Measurements from ENCODE around the gene MRGPRX2.

The MRGPRX2 gene

DNA sequence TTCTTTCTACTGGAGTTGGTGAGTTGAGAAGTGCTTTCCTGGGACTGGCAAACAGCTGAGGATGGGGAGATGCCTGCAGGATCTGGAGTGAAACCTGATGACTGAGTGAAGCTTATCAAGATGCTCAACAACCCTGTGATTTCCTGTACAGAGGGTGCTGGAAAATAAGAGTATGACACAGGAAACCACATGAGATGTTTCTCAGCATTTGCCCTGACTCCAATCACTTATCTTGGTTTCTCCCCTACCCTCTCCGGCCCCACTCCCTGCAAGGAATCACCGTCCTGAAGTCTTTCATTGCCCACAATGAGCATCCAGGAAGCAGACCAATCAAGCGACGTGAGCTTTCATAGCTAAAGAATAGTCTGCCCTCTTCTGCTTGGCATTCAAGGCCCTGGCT, at the start of gene MRGPRX2:
TSS of gene MRGPRX2 (minus strand) at position 89 of the 400 bp plus-strand sequence. CDS start 4,315 bp downstream, outside the sequence.
- DNase-seq (ENCODE audit: low read depth in 2 of 2): no peak

DNA sequence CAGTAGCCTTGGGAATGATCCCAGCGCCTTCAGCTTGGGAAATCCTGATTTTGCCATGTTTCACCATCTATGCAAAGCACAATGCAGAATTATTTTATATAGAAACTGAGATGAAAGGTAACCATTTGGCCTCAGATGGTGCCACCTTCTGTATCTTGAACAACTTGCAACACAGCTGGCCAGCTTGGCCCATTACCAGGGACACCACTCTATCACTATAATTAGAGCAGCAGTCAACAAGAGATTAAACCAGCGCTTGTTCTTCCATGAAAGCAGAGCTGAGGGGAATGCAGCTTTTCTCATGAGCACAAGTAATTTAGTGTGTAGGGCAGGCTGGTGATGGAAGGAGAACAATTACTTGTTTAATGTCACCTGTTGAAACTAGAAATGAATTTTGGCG, 49.8 kb upstream of the MRGPRX2 start:
- DNase-seq (ENCODE audit: low read depth in 2 of 2): no peak

DNA sequence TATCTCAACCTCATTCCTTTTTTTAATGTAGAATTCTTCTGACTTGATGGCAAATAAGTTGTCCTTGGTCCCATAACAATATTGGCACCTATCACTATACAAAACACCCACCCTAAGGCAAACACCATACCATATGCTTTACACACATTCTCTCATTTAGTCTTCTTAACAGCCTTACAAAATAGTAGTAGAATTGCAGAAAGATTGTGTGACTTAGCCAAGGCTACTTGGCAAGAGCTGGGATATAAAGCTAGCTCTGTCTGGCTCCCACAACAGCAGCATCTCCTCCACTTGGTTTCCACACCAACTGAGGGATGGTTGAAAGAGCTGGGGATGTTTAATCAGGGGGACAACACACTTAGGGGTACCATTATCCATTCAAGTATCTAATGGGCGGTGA, 46.6 kb upstream of the MRGPRX2 start:
- DNase-seq (ENCODE audit: low read depth in 2 of 2): no peak

DNA sequence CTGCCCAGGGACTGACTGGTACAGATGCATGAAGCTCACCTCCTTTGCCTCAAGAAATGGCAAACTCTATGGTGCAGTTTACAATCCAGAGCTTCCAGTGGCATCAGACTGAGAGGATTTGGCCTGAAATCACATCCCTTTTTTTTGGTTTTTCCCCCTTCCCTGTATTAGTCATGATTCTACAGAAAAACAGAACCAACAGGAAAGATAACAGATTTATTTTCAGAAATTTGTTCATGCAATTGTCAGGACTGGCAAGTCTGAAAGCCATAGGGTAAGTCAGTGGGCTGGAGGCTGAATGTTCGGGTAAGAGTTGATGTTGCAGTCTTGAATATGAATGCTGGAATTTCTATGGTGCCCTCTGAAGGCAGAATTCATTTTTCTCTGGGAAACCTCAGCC, 44.5 kb upstream of the MRGPRX2 start:
- no peak for DNase-seq (ENCODE audit: low read depth in 2 of 2)

DNA sequence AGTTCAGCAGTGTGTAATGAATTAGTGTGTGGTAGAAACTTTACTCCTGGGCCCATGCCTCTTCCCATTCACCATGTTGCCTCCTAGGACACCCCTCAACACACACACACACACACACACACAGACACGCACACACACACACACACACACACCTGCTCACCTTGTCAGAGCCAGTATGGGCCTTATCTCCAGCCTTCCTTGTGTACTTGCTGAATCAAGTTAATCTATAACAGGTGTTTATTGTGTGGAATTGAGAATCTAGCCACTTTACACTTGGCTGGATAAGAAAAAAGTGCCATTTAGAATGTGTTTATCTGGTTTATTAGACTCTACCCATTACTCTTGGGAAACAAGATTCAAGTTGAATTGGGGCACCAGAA, 42.0 kb upstream of the MRGPRX2 start:
- DNase-seq (ENCODE audit: low read depth in 2 of 2): no peak

DNA sequence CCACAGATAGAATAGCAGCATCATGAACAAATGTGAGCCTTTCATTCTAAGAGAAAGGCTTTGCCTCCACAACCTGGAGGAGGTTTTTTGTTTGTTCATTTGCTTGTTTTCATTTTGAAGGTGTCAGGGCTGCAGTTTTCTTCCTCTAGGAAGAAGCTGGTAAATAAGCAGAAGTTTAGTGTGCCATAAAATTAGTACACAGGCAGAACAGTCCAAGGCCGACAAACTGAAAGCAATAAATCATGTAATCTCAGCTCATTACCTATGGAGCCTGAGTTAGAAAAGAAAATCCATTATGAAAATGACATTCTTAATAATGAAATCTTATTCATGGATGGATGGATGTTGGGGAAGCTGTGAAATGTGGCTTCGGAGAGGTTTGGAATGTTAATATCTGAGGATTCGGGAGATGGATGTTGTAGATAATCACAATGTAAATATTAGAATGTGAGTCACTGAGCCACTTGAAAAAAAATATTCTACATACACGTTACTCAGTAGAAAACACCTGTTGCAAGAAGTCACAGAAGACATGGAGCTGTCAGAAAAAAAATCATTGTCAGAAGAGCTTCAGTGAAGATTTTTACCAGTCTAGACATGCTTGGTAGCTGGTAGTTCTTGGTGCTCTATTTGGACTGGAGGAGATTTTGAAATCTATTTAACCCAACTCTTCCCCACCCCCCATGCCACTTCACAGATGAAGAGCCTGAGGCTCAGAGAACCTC, 41.4 kb upstream of the MRGPRX2 start:
- no peak for DNase-seq (ENCODE audit: low read depth in 2 of 2)

DNA sequence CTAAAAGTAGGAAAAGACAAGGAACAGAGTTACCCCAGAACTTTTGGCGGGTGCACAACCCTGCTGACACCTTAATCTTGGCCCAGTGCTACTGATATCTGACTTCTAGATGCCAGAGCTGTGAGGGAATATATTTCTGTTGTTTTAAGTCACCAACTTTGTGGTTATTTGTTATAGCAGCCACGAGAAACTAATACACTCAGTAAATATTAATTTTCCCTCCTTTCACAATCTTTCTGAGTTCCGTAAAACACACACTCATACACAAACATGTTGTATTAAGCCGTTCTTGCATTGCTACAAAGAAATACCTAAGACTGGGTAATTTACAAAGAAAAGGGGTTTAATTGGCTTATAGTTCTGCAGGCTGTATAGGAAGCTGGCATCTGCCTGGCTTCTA, 40.4 kb upstream of the MRGPRX2 start:
- no peak for DNase-seq (ENCODE audit: low read depth in 2 of 2)

DNA sequence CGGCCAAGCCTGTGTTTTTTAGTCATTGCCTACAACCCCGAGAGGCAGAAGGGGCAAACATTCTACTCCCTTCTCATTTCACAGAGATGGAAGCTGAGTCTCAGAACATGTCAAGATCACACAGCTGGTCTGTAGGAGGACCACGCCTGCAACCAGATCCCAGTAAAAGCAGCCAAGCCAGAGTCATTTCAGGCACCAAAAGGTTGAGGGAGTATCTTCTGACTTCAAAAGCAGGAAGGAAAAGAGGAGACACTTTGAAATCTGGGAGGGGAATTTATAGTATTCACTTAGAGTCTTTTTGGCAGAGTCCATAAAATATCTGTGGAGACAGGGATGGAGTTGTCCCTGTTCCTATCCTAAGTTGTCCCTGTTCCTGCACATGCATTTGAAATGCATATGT, 38.6 kb upstream of the MRGPRX2 start:
- no peak for DNase-seq (ENCODE audit: low read depth in 2 of 2)

DNA sequence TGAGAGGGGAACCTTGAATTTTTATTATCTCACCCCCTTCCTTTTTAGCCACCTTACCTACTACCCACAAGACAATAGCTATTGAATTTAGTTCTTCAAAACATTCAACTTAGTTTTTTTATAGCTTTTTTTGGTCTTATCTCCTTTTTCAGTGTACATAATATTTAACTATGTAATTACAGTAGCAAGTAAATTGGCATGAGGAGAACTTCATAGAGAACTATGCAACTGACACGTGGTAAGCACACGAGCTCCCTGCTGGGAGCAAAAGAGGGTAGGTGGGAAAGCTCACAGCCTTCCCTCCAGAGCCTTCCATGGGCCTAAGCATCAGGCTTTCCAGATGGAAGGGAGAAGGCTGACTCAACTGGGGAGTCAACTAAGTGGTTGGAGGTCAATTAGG, 34.3 kb upstream of the MRGPRX2 start:
- no peak for DNase-seq (ENCODE audit: low read depth in 2 of 2)

DNA sequence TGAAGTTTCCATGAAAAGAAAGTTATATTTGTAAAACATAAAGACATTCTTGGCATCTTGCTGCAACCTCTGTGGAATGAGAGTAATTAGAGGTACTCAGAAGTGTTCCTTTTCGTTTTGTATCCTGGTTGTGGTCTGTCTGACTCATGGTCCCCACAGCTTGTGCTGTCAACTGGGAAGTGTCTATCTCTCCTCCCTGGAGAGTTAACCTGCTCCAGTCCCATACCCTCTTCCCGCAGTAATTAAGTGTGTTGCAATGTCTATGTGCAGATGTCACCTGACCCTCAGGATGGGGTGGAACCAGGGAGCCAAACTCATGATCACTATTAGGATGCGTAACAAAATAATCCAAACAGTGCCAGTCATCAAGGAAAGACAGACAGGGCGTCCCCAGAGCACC, 33.5 kb upstream of the MRGPRX2 start:
- DNase-seq (ENCODE audit: low read depth in 2 of 2): no peak

DNA sequence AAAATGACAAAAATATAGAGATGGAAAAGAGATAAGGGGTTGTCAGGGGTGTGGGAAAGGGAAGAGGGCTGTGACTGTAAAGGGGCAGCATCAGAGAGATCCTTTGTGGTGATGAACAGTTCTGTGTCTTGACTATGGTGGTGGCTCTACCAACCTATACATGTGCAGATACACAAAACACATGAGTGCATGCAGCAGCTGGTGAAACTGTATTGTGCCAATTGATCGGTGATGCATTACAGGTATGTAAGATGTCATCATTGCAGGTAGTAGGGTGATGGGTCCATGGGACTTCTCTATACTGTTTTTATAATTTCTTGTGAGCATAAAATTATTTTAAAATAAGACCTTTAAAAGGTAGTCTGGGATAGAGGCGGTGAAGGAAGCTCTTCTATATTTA, 32.3 kb upstream of the MRGPRX2 start:
- DNase-seq (ENCODE audit: low read depth in 2 of 2): no peak

DNA sequence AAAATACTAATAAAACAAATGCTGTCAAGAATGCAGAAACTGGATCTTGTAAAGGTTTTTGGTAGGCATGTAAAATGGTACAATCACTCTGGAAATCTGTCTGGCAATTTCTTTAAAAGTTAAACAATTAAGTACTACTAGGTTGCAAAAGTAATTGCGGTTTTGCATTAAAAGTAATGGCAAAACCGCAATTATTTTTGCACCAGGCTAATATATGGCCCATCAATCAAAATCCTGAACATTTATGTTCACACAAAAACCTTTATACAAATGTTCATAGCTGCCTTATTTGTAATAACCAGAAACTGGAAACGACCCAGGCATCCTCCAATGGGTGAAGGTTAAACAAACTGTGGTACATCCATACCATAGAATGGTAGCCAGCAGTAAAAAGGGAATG, 31.8 kb upstream of the MRGPRX2 start:
- no peak for DNase-seq (ENCODE audit: low read depth in 2 of 2)

DNA sequence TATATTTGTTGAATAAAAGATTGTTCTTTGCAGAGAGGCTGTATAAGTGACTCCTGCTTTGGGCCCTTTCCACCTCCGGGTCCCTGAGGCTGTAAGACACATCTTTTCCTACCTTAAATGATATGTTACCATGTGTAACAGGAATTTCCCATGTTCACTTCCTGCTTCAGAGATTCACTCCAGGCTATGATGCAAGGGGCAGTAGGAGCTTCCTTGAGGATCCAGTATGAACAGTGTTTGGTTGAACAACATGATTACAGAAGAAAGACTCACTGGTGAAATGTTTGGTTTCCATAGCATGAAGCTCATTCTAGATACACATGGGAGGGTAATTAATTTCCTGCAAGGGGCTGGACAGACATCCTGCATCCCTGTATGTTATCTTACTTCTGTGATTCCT, 30.8 kb upstream of the MRGPRX2 start:
- DNase-seq (ENCODE audit: low read depth in 2 of 2): no peak

DNA sequence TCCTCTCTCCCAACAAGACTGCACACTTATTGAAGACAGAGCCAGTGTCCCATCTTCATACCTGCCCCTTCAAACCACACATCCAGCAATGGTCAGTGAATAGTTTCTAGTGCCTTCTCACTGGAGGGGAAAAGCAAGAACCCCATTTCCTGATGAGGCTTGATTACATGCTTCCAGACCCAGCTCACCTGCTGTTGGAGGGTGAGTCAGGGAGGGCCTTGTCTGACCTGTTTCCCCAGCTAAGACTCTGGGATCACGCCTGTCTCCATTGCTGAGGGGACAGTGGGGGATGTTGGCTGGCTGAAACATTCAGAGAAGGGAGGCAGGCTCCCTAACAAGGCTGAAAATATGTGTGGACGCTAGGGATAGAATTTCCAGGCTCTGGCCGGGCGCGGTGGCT, 28.9 kb upstream of the MRGPRX2 start:
- DNase-seq (ENCODE audit: low read depth in 2 of 2): no peak

DNA sequence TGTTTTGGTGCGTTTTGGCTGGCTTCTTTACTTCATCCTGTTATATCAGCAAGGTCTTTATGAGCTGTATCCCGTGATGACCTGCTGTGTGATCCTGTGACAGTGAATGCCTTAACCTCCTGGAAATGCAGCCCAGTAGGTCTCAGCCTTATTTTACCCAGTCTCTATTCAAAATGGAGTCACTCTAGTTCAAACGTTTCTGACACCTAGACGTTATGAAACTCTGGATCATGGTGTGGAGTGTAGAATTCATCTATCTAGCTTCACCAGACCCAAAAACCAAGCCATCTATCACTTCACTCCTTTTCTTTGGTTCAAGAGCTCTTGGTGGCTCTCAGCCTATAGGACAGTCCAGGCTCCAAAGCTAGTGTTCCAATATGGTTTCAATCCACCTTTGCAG, 28.3 kb upstream of the MRGPRX2 start:
- no peak for DNase-seq (ENCODE audit: low read depth in 2 of 2)

DNA sequence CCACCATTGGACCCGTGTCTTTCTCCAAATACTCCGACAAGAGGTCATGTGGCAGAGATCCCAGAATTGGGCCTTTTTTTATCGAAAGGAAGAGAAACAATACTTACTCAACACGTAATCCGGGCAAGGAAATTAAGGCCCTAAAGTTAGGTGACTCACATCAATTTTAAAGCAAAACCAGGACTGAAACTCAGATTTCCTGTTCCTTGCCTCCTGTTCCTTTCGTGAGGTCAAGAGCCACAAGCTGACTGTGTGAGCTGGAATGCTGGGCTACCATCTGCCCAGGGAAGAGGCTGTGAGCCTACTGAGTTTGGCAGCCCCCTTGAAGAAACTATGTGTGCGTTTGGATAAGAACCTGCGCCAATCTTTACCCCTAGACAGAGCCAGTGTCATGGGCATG, 27.1 kb upstream of the MRGPRX2 start:
- no peak for DNase-seq (ENCODE audit: low read depth in 2 of 2)

DNA sequence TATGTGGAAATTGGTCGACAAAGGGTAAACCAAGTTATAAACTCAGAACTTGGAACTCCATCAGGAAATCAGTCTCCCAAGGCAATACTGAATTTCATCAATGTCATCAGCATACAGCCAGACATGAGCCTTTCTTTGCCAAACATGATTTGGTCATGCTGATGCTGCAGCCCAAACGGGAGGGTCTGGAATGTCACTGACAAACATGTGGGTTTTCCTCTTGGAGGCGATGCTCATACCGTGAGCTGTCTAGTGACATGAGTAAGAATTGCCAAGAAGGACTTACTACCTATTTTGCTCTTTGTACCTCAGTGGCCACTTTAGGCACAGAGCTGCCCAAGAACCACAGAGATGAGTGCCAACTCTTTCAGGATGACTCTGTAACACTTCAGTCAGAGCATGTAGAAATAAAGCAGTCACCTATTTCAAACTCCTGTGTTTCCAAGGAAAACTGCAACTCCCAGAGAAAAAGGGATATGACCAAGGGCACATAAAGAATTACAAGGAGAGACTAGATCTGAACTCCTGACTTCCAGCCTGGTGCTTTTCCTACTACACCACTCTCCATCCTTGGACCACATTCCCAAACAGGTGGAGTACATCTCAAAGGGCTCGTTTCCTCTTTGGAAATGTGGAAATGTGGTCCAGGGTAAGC, 24.3 kb upstream of the MRGPRX2 start:
- no peak for DNase-seq (ENCODE audit: low read depth in 2 of 2)

DNA sequence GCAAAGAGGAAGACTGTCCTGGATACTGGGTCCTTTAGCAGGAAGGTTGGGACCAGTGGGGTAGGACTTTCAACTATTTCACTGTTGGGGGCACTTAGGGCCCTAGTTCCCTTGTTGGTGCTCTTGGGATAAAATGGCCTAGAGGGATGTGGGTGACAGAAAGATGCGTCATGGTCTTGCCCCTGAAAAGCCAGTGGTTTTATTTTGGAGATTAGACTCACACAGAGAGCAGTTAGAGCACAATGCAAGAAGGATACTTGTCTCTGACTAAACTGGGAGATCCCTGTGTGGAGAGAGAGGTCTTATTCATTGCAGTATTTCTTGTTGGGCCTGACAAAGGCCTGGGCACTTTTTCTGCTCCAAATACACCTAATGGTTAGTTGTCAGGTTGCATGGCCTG, 22.6 kb upstream of the MRGPRX2 start:
- DNase-seq (ENCODE audit: low read depth in 2 of 2): no peak

DNA sequence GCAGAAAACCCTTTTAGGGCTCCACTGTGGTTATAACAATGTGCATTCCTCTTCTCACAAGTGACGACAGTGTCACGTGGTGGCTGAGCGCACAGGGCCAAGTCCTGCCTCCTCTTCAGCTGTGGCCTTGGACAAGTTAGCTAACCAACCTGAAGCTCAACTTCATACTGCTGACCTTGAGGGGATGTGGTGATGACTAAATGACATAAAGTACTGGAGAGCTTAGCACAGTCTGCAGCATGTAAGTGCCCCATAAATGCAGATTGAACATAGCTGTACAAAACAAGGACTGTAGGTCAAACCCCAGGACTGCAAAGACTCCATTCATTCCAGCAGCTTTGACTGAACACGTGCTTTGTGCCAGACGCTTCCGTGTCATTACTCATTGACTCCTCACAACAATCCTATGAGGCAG, 20.1 kb upstream of the MRGPRX2 start:
- DNase-seq (ENCODE audit: low read depth in 2 of 2): no peak

DNA sequence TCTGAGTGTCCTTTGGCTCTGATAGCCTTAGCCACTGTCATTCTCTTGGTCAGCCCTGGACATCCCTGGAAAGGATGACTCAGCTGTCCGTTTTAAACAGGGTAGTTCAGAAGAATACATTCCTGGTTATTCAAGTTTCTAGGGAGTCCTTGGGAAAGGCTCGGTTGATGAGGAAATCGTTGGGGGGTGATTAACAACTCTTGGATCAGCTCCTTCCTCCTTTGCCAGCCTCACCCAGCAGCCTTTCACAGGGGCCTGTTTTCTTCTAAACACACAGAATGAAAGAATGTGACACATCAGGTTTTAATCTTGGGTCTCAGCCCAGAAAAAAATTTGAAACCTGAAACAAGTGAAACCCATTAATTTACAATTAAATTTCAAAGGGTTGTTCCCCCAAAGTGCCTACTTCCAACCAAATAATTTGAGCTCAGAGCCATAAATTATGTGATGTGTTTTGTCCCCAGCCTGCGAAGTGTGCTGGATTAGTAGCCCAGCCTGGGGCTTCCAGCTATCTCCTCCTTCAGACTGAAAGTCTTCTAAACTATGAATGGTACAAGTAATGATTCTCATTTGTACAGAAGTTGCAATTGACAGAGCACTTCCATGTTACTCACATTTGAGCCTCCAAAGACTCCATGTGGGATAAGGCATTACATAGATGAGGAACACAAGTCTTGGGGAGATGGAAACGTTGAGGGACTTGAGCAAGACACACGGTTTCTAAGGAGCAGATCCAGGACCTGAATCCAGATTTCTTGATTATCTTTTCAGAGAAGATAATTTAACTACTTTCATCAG, 19.3 kb upstream of the MRGPRX2 start:
- no peak for DNase-seq (ENCODE audit: low read depth in 2 of 2)

DNA sequence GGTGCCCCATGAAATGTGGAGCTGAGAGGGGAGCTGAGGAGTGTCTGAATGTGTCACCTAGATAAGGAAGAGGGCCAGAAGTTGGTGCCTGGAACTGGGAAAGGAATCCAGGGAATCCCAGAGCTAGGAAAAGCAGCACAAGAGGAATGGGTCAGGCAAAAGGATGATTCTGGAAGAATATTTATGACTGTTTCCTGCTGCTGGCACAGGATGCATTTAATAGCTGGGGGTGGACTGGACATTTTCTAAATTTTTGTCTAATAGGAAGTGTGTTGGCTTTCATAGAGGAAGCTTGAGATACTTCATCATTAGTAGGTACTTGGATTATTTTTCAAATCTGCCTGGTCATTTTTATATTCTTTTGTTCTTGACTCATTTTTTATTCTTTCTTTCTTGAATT, 17.4 kb upstream of the MRGPRX2 start:
- DNase-seq (ENCODE audit: low read depth in 2 of 2): no peak

DNA sequence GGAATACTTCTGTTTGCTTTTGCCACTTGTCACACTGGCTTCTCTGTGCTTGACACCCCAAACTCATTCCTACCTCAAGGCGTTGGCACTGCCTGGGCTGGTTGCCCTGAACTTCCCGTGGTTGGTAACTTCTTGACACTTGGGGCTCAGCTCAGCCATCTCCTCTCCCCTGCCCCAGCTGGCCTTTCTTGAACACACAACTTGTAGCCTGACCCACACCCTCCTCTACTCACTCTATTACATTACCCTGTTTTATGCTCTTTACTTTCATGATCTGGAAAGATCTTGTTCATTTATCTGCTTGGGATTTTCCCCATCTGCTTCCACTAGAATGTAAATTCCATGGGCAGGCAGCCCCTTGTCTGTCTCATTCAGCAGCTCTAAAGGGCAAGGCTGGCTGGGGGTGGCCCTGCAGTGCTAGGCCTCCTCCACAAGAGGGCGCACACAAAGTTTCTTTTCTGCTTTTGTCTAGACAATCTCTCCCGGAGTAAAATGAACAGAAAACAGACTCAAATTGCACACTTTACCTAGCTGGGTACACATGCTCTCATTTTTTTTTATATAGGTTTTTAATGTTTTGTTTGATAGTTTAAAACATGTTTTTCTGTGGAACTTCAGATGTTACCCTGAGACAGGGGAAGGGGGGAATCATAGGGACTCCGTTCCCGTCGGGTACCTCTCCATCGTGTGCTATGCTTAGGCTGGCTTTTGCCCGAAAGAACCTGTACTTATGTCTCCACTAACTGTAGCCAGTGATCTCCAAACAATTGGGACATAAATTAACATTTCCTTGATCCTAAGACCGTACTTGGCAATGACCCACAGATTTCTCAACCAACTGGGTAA, 16.4 kb upstream of the MRGPRX2 start:
- peak; percentile 23 to 26 for DNase-seq (ENCODE audit: low read depth in 2 of 2)
